Measurements from ENCODE around the gene CYTH1.

The CYTH1 gene

GRCh38 chr17:78668847-78669246 is 113.2 kb downstream of the CYTH1 start:
- Histone ChIP-seq H3K9me3 (ENCODE audit: control insufficient read depth, low read depth, low read length) (no peaks in the 10 kb centered on the region), H3K36me3 (ENCODE audit: control insufficient read depth, low read depth, low read length) (no peaks in the 10 kb centered on the region), H3K4me3 (ENCODE audit: low read length) (no peak overlapping the region), H3K4me1 (ENCODE audit: control insufficient read depth, low read depth, low read length) (peaks cover 3% of the 10 kb centered on the region), H3K9ac (ENCODE audit: low read length) (no peak overlapping the region), H3K27ac (ENCODE audit: low read length) (no peak overlapping the region), H3K27me3 (ENCODE audit: control insufficient read depth, insufficient read depth, low read length) (no peaks in the 10 kb centered on the region)

GRCh38 chr17:78667741-78668640 is 114.1 kb downstream of the CYTH1 start:
- H3K4me1 ChIP-seq (ENCODE audit: control insufficient read depth, low read depth, low read length): peaks cover 3% of the 10 kb centered on the region
- H3K36me3 ChIP-seq (ENCODE audit: control insufficient read depth, low read depth, low read length): no peaks in the 10 kb centered on the region
- H3K4me3 ChIP-seq (ENCODE audit: low read length): no peak overlapping the region
- no peaks in the 10 kb centered on the region for H3K9me3 ChIP-seq (ENCODE audit: control insufficient read depth, low read depth, low read length)
- H3K27me3 ChIP-seq (ENCODE audit: control insufficient read depth, insufficient read depth, low read length): no peaks in the 10 kb centered on the region
- no peak overlapping the region for H3K9ac ChIP-seq (ENCODE audit: low read length)
- H3K27ac ChIP-seq (ENCODE audit: low read length): no peak overlapping the region

- Histone ChIP-seq H3K4me1 (ENCODE audit: control insufficient read depth, low read depth, low read length) (peaks cover 3% of the 10 kb centered on the region), H3K27ac (ENCODE audit: low read length) (no peak overlapping the region), H3K27me3 (ENCODE audit: control insufficient read depth, insufficient read depth, low read length) (no peaks in the 10 kb centered on the region), H3K36me3 (ENCODE audit: control insufficient read depth, low read depth, low read length) (no peaks in the 10 kb centered on the region), H3K4me3 (ENCODE audit: low read length) (no peak overlapping the region), H3K9ac (ENCODE audit: low read length) (no peak overlapping the region), H3K9me3 (ENCODE audit: control insufficient read depth, low read depth, low read length) (no peaks in the 10 kb centered on the region)
Measured at GRCh38 chr17:78667091-78667490, 115.0 kb downstream of the CYTH1 start.

GRCh38 chr17:78665952-78666920 is 115.8 kb downstream of the CYTH1 start:
- no peaks in the 10 kb centered on the region for H3K4me1 ChIP-seq (ENCODE audit: control insufficient read depth, low read depth, low read length)
- H3K4me3 ChIP-seq (ENCODE audit: low read length): no peak overlapping the region
- no peaks in the 10 kb centered on the region for H3K9me3 ChIP-seq (ENCODE audit: control insufficient read depth, low read depth, low read length)
- no peak overlapping the region for H3K27ac ChIP-seq (ENCODE audit: low read length)
- no peaks in the 10 kb centered on the region for H3K27me3 ChIP-seq (ENCODE audit: control insufficient read depth, insufficient read depth, low read length)
- no peaks in the 10 kb centered on the region for H3K36me3 ChIP-seq (ENCODE audit: control insufficient read depth, low read depth, low read length)
- no peak overlapping the region for H3K9ac ChIP-seq (ENCODE audit: low read length)

- Histone ChIP-seq H3K9ac (ENCODE audit: low read length) (no peak overlapping the region), H3K9me3 (ENCODE audit: control insufficient read depth, low read depth, low read length) (no peaks in the 10 kb centered on the region), H3K27me3 (ENCODE audit: control insufficient read depth, insufficient read depth, low read length) (no peaks in the 10 kb centered on the region), H3K27ac (ENCODE audit: low read length) (no peak overlapping the region), H3K36me3 (ENCODE audit: control insufficient read depth, low read depth, low read length) (no peaks in the 10 kb centered on the region), H3K4me1 (ENCODE audit: control insufficient read depth, low read depth, low read length) (no peaks in the 10 kb centered on the region), H3K4me3 (ENCODE audit: low read length) (no peak overlapping the region)
Measured at GRCh38 chr17:78665387-78665951, 116.6 kb downstream of the CYTH1 start.

GRCh38 chr17:78664476-78665386 is 117.3 kb downstream of the CYTH1 start:
- H3K9ac ChIP-seq (ENCODE audit: low read length): no peak overlapping the region
- no peaks in the 10 kb centered on the region for H3K9me3 ChIP-seq (ENCODE audit: control insufficient read depth, low read depth, low read length)
- H3K27me3 ChIP-seq (ENCODE audit: control insufficient read depth, insufficient read depth, low read length): no peaks in the 10 kb centered on the region
- no peak overlapping the region for H3K4me3 ChIP-seq (ENCODE audit: low read length)
- no peak overlapping the region for H3K27ac ChIP-seq (ENCODE audit: low read length)
- no peaks in the 10 kb centered on the region for H3K36me3 ChIP-seq (ENCODE audit: control insufficient read depth, low read depth, low read length)
- H3K4me1 ChIP-seq (ENCODE audit: control insufficient read depth, low read depth, low read length): no peaks in the 10 kb centered on the region

- H3K4me1 ChIP-seq (ENCODE audit: control insufficient read depth, low read depth, low read length): no peaks in the 10 kb centered on the region
- no peaks in the 10 kb centered on the region for H3K9me3 ChIP-seq (ENCODE audit: control insufficient read depth, low read depth, low read length)
- H3K9ac ChIP-seq (ENCODE audit: low read length): no peak overlapping the region
- no peaks in the 10 kb centered on the region for H3K36me3 ChIP-seq (ENCODE audit: control insufficient read depth, low read depth, low read length)
- H3K4me3 ChIP-seq (ENCODE audit: low read length): no peak overlapping the region
- H3K27ac ChIP-seq (ENCODE audit: low read length): no peak overlapping the region
- H3K27me3 ChIP-seq (ENCODE audit: control insufficient read depth, insufficient read depth, low read length): no peaks in the 10 kb centered on the region
Measured at GRCh38 chr17:78661093-78661770, 120.8 kb downstream of the CYTH1 start.

GRCh38 chr17:78659546-78659945 is 122.5 kb downstream of the CYTH1 start:
- no peak overlapping the region for H3K27ac ChIP-seq (ENCODE audit: low read length)
- H3K4me3 ChIP-seq (ENCODE audit: low read length): no peak overlapping the region
- H3K4me1 ChIP-seq (ENCODE audit: control insufficient read depth, low read depth, low read length): no peaks in the 10 kb centered on the region
- H3K27me3 ChIP-seq (ENCODE audit: control insufficient read depth, insufficient read depth, low read length): no peaks in the 10 kb centered on the region
- H3K36me3 ChIP-seq (ENCODE audit: control insufficient read depth, low read depth, low read length): no peaks in the 10 kb centered on the region
- H3K9me3 ChIP-seq (ENCODE audit: control insufficient read depth, low read depth, low read length): no peaks in the 10 kb centered on the region
- H3K9ac ChIP-seq (ENCODE audit: low read length): no peak overlapping the region

GRCh38 chr17:78658281-78658785 is 123.7 kb downstream of the CYTH1 start:
- Histone ChIP-seq H3K9me3 (ENCODE audit: control insufficient read depth, low read depth, low read length) (no peaks in the 10 kb centered on the region), H3K27me3 (ENCODE audit: control insufficient read depth, insufficient read depth, low read length) (no peaks in the 10 kb centered on the region), H3K4me3 (ENCODE audit: low read length) (no peak overlapping the region), H3K4me1 (ENCODE audit: control insufficient read depth, low read depth, low read length) (no peaks in the 10 kb centered on the region), H3K27ac (ENCODE audit: low read length) (no peak overlapping the region), H3K9ac (ENCODE audit: low read length) (no peak overlapping the region), H3K36me3 (ENCODE audit: control insufficient read depth, low read depth, low read length) (no peaks in the 10 kb centered on the region)

- no peaks in the 10 kb centered on the region for H3K36me3 ChIP-seq (ENCODE audit: control insufficient read depth, low read depth, low read length)
- H3K27me3 ChIP-seq (ENCODE audit: control insufficient read depth, insufficient read depth, low read length): no peaks in the 10 kb centered on the region
- no peaks in the 10 kb centered on the region for H3K4me1 ChIP-seq (ENCODE audit: control insufficient read depth, low read depth, low read length)
- no peak overlapping the region for H3K27ac ChIP-seq (ENCODE audit: low read length)
- no peak overlapping the region for H3K4me3 ChIP-seq (ENCODE audit: low read length)
- H3K9me3 ChIP-seq (ENCODE audit: control insufficient read depth, low read depth, low read length): no peaks in the 10 kb centered on the region
- no peak overlapping the region for H3K9ac ChIP-seq (ENCODE audit: low read length)
Measured at GRCh38 chr17:78655251-78655940, 126.7 kb downstream of the CYTH1 start.
